ENCODE measurements around the gene HPDL.

- TF ChIP-seq, protein P1, sequence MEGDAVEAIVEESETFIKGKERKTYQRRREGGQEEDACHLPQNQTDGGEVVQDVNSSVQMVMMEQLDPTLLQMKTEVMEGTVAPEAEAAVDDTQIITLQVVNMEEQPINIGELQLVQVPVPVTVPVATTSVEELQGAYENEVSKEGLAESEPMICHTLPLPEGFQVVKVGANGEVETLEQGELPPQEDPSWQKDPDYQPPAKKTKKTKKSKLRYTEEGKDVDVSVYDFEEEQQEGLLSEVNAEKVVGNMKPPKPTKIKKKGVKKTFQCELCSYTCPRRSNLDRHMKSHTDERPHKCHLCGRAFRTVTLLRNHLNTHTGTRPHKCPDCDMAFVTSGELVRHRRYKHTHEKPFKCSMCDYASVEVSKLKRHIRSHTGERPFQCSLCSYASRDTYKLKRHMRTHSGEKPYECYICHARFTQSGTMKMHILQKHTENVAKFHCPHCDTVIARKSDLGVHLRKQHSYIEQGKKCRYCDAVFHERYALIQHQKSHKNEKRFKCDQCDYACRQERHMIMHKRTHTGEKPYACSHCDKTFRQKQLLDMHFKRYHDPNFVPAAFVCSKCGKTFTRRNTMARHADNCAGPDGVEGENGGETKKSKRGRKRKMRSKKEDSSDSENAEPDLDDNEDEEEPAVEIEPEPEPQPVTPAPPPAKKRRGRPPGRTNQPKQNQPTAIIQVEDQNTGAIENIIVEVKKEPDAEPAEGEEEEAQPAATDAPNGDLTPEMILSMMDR (optimal IDR thresholded peaks at IDR 0.05 in 1 of 3, IDR thresholded peaks at IDR 0.05 in 1 of 3, conservative IDR thresholded peaks at IDR 0.05 in 1 of 3; ENCODE audit: extremely low read depth in 1 of 3, insufficient read depth in 2 of 3, low read length in 3 of 3) = no peak
- no peak for TF ChIP-seq EZH2 (IDR thresholded peaks at IDR 0.05; ENCODE audit: low read length)
Measured at GRCh38 chr1:45364294-45364693, 37.6 kb downstream of the HPDL start.
